Loucy (cell line): Measurements from ENCODE around the gene CHI3L1.

Source experiments
- EZH2phosphoT487 ChIP-seq: fragments of 200-600 bp; IDR thresholded peaks from 2 replicates; pipeline ENCODE4 v1.6.1; 2018; ENCODE audit warnings: antibody characterized with exemption, mild to moderate bottlenecking, moderate library complexity, borderline replicate concordance
- TF ChIP-seq, protein P1 (sequence below): fragments of 200-600 bp; sonication (generic); conservative IDR thresholded peaks from 2 replicates; pipeline ENCODE4 v1.5.1; 2014; ENCODE audit warnings: mild to moderate bottlenecking, antibody characterized with exemption, low read length

- TF ChIP-seq, protein P1, sequence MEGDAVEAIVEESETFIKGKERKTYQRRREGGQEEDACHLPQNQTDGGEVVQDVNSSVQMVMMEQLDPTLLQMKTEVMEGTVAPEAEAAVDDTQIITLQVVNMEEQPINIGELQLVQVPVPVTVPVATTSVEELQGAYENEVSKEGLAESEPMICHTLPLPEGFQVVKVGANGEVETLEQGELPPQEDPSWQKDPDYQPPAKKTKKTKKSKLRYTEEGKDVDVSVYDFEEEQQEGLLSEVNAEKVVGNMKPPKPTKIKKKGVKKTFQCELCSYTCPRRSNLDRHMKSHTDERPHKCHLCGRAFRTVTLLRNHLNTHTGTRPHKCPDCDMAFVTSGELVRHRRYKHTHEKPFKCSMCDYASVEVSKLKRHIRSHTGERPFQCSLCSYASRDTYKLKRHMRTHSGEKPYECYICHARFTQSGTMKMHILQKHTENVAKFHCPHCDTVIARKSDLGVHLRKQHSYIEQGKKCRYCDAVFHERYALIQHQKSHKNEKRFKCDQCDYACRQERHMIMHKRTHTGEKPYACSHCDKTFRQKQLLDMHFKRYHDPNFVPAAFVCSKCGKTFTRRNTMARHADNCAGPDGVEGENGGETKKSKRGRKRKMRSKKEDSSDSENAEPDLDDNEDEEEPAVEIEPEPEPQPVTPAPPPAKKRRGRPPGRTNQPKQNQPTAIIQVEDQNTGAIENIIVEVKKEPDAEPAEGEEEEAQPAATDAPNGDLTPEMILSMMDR: no peak
- no peak for TF ChIP-seq EZH2phosphoT487
These were observed 14.9 kb downstream of the CHI3L1 start for GRCh38 chr1:203171341-203172183.
